Panc1 (cell line): ENCODE results near the gene CSMD2. TPM values are rescaled to one million over a fixed set of nuclear protein-coding genes. Genes with fewer than 3 reads are reported as not detected.

Source experiments
- ATAC-seq: fragments of 200-7000 bp; cut with Tn5 transposase; 2 replicates; pipeline ENCODE4 v1.9.1; 2020; ENCODE audit warnings: mild to moderate bottlenecking, moderate library complexity
- BruUV-seq: library from RNA; stranded (reverse); fragments of 400-500 nt; replicated peaks from 2 replicates; lab custom pipeline; 2021; lab: Mats Ljungman, UMichigan
- CTCF ChIA-PET: fragments of 300-600 bp; sonication (Branson Sonifier 250); formaldehyde crosslinking; loops from one replicate; lab custom pipeline; 2022; ENCODE audit warnings: antibody characterized with exemption; lab: Charles Lee
- POLR2A ChIA-PET: fragments of 300-600 bp; sonication (Branson Sonifier 250); formaldehyde crosslinking; loops from one replicate; lab custom pipeline; 2022; ENCODE audit warnings: antibody characterized with exemption; lab: Charles Lee
- DNase-seq: peaks from one replicate; pipeline ENCODE4 v3.0.0-alpha.2; 2010; ENCODE audit warnings: low read depth, low spot score
- H3K27ac ChIP-seq: 2 replicates; pipeline ENCODE4 v1.5.1; 2011; ENCODE audit warnings: mild to moderate bottlenecking, low read length, inconsistent platforms
- H3K27me3 ChIP-seq: fragments of 200-500 bp; sonication (Bioruptor generic); 2 replicates; pipeline ENCODE4 v1.6.0; 2014; ENCODE audit warnings: low read length, inconsistent platforms; ENCODE audit not compliant: control insufficient read depth, insufficient read depth
- H3K36me3 ChIP-seq: fragments of 200-500 bp; sonication (Bioruptor generic); 2 replicates; pipeline ENCODE4 v1.5.1; 2014; ENCODE audit warnings: inconsistent platforms, mild to moderate bottlenecking, low read length, moderate library complexity; ENCODE audit not compliant: control insufficient read depth, insufficient read depth
- H3K4me1 ChIP-seq: 2 replicates; pipeline ENCODE4 v1.5.1; 2011; ENCODE audit warnings: inconsistent platforms, mild to moderate bottlenecking, low read length, moderate library complexity; ENCODE audit not compliant: control insufficient read depth, insufficient read depth
- H3K4me3 ChIP-seq, 2 experiments: 2 replicates each; pipeline ENCODE4 v1.5.1; 2011 to 2012; ENCODE audit warnings: low read depth in 2 of 2, low read length in 2 of 2, mild to moderate bottlenecking in 2 of 2, inconsistent platforms in 1 of 2, moderate library complexity in 1 of 2
- H3K9me3 ChIP-seq: fragments of 200-500 bp; sonication (Bioruptor generic); 2 replicates; pipeline ENCODE4 v1.5.1; 2014; ENCODE audit warnings: low read depth, mild to moderate bottlenecking, inconsistent platforms, low read length, moderate library complexity; ENCODE audit not compliant: control insufficient read depth, insufficient read depth
- POLR2AphosphoS5 ChIP-seq: IDR thresholded peaks from 2 replicates; pipeline ENCODE4 v1.6.1; 2012; ENCODE audit warnings: mild to moderate bottlenecking, low read depth, low read length, moderate library complexity
- REST ChIP-seq, 2 experiments: IDR thresholded peaks; 2 replicates each; pipeline ENCODE4 v1.6.1; 2011 to 2012; ENCODE audit warnings: low read depth in 2 of 2, control low read depth in 1 of 2, low read length in 1 of 2, mild to moderate bottlenecking in 1 of 2, moderate library complexity in 1 of 2; ENCODE audit not compliant: insufficient read depth in 1 of 2
- SIN3A ChIP-seq: IDR thresholded peaks from 2 replicates; pipeline ENCODE4 v1.6.1; 2012; ENCODE audit warnings: low read depth, mild to moderate bottlenecking, low read length, moderate library complexity, borderline replicate concordance; ENCODE audit not compliant: insufficient read depth
- TCF7L2 ChIP-seq: IDR thresholded peaks from 2 replicates; pipeline ENCODE4 v1.6.1; 2011; ENCODE audit warnings: mild to moderate bottlenecking, low read depth, low read length, inconsistent platforms
- in situ Hi-C: cut with HindIII; loops from 2 replicates; pipeline ENCODE4 v1.10.0; 2016; ENCODE audit warnings: low sequenced_read_pairs, low pct_unique_long_range_greater_than_20kb
- intact Hi-C: fragments of 100-400 bp; cut with micrococcal nuclease; formaldehyde crosslinking; loops from one replicate; pipeline ENCODE4 v1.10.0; 2022; ENCODE audit not compliant: unreplicated experiment
- total RNA-seq: library from RNA; stranded (reverse); gene quantifications from one replicate; pipeline ENCODE4 v1.2.1, GENCODE V29; 2021; ENCODE audit not compliant: unreplicated experiment
- TF ChIP-seq, protein P1 (sequence below): fragments of 450-650 bp; IDR thresholded peaks from 2 replicates; pipeline ENCODE4 v1.5.1; 2017; ENCODE audit warnings: mild to moderate bottlenecking

The CSMD2 gene
- total RNA-seq, 1 experiment from 2014 or later: not detected

DNA sequence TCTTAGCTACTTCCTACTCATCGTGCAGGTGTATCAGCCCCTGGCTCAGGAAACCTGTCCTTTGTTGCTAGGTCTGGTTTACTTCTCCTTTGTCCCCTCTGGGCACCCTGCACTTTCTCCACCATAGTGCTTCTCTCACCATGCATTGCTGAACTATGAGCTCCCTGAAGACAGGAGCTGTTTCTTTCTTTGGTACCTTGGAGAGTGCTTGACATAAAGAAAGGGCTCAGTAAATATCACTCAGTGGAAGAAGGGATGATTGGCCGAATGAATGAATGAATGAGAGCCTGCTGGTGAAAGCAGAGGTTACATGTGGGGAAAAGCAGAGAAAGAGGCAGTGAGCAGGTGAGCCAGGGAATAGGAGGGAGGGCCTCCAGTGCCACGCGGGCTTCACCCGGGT lies 310.9 kb downstream of the CSMD2 start:
- Histone ChIP-seq H3K27ac (no peak overlapping the region), H3K9me3 (no peaks in the 10 kb centered on the region), H3K36me3 (no peaks in the 10 kb centered on the region), H3K27me3 (0 out of 2 replicates have a peak, but pooled peaks cover under 1% of the 10 kb centered on the region), H3K4me1 (no peaks in the 10 kb centered on the region), H3K4me3 (no peak overlapping the region)
- POLR2A ChIA-PET: no interaction called here
- BruUV-seq: no TSS peak
- CTCF ChIA-PET: no interaction called here
- ATAC-seq (no peak), DNase-seq (no peak)
- in situ Hi-C loops: no loop called here
- TF ChIP-seq, protein P1, sequence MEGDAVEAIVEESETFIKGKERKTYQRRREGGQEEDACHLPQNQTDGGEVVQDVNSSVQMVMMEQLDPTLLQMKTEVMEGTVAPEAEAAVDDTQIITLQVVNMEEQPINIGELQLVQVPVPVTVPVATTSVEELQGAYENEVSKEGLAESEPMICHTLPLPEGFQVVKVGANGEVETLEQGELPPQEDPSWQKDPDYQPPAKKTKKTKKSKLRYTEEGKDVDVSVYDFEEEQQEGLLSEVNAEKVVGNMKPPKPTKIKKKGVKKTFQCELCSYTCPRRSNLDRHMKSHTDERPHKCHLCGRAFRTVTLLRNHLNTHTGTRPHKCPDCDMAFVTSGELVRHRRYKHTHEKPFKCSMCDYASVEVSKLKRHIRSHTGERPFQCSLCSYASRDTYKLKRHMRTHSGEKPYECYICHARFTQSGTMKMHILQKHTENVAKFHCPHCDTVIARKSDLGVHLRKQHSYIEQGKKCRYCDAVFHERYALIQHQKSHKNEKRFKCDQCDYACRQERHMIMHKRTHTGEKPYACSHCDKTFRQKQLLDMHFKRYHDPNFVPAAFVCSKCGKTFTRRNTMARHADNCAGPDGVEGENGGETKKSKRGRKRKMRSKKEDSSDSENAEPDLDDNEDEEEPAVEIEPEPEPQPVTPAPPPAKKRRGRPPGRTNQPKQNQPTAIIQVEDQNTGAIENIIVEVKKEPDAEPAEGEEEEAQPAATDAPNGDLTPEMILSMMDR: no peak
- TF ChIP-seq TCF7L2: no peak
- peak in 1 of 2 experiments; percentile 39; a peak in 1 of 4 replicates for TF ChIP-seq REST (IDR thresholded peaks at IDR 0.05; ENCODE audit: insufficient read depth in 1 of 2, low read depth in 2 of 2, low read length in 1 of 2)
- no peak for TF ChIP-seq SIN3A
- TF ChIP-seq POLR2AphosphoS5: no peak
- intact Hi-C loops: no loop called here

DNA sequence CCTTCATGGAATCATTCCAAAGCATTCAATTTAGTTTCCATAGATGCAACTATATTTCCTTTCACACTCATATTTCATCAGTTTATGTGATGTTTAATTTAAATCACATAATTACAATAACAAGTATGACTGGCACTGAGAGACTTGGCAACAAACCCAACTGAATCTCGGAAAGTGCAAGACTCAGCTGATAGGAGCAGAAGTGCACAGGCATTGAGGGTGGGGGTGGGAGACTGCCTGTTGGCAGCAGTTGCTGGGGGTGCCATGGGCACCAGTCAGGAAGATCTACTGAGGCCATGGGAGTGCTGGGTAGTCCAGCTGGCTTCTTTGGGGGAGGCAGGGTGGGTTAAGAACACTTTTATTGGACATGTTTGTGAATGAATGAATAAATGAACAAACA lies 311.6 kb downstream of the CSMD2 start:
- no peak for ATAC-seq
- TF ChIP-seq TCF7L2: no peak
- TF ChIP-seq REST (IDR thresholded peaks at IDR 0.05; ENCODE audit: insufficient read depth in 1 of 2, low read depth in 2 of 2, low read length in 1 of 2): no peak
- TF ChIP-seq SIN3A: no peak
- TF ChIP-seq, protein P1: no peak
- TF ChIP-seq POLR2AphosphoS5: no peak
- ChIA-PET CTCF (no interaction called here), POLR2A (no interaction called here)
- H3K27me3 ChIP-seq: 0 out of 2 replicates have a peak, but pooled peaks cover 2% of the 10 kb centered on the region
- no peak overlapping the region for H3K27ac ChIP-seq
- no peaks in the 10 kb centered on the region for H3K4me1 ChIP-seq
- BruUV-seq: no TSS peak
- intact Hi-C loops (no loop called here), in situ Hi-C loops (no loop called here)
- no peak for DNase-seq
- H3K4me3 ChIP-seq: no peak overlapping the region
- H3K9me3 ChIP-seq: no peaks in the 10 kb centered on the region
- no peaks in the 10 kb centered on the region for H3K36me3 ChIP-seq
